Ammon's horn (tissue), 1 donor: ENCODE data around the gene MAP3K2.

Source experiments
- DNase-seq: peaks from one replicate; pipeline ENCODE4 v3.0.0-alpha.2; 2016; ENCODE audit warnings: low spot score

Gene MAP3K2

GRCh38 chr2:127406454-127406853 lies 18.7 kb upstream of the MAP3K2 start:
- no peak for DNase-seq

- no peak for DNase-seq
Measured at GRCh38 chr2:127405255-127405610, 17.5 kb upstream of the MAP3K2 start.

GRCh38 chr2:127404466-127405254 lies 16.9 kb upstream of the MAP3K2 start:
- DNase-seq: peak; percentile 60

GRCh38 chr2:127403460-127403859 lies 15.7 kb upstream of the MAP3K2 start:
- DNase-seq: no peak

GRCh38 chr2:127401757-127402695 lies 14.3 kb upstream of the MAP3K2 start:
- no peak for DNase-seq

- DNase-seq: no peak
Measured at GRCh38 chr2:127400897-127401756, 13.4 kb upstream of the MAP3K2 start.

GRCh38 chr2:127400533-127400896 lies 12.7 kb upstream of the MAP3K2 start:
- no peak for DNase-seq

GRCh38 chr2:127398239-127398590 lies 10.4 kb upstream of the MAP3K2 start:
- DNase-seq: peak; percentile 73

GRCh38 chr2:127397568-127398238 lies 9.9 kb upstream of the MAP3K2 start:
- DNase-seq: no peak

- DNase-seq: no peak
Measured at GRCh38 chr2:127394492-127394891, 6.7 kb upstream of the MAP3K2 start.

- DNase-seq: no peak
Measured at GRCh38 chr2:127392828-127393578, 5.2 kb upstream of the MAP3K2 start.

- no peak for DNase-seq
Measured at GRCh38 chr2:127392133-127392827, 4.5 kb upstream of the MAP3K2 start.

- no peak for DNase-seq
Measured at GRCh38 chr2:127389778-127390435, 2.1 kb upstream of the MAP3K2 start.

GRCh38 chr2:127388423-127389164 lies 819 bp upstream of the MAP3K2 start:
- DNase-seq: no peak

- peak; percentile 90 for DNase-seq
Measured at GRCh38 chr2:127386764-127387654, 766 bp downstream of the MAP3K2 start.

- DNase-seq: no peak
Measured at GRCh38 chr2:127386246-127386645, 1.5 kb downstream of the MAP3K2 start.

- no peak for DNase-seq
Measured at GRCh38 chr2:127384529-127384928, 3.2 kb downstream of the MAP3K2 start.

GRCh38 chr2:127382831-127383230 lies 4.9 kb downstream of the MAP3K2 start:
- no peak for DNase-seq
